ENCODE measurements around the gene SUCLG1. TPM values are rescaled to one million over a fixed set of nuclear protein-coding genes. Genes with fewer than 3 reads are reported as not detected.
A peak's percentile ranks its signal among the peaks of the same experiment; 100 is the strongest.

Gene SUCLG1
- total RNA-seq, 1 donor from 2014 or later: 50.6 TPM

DNA sequence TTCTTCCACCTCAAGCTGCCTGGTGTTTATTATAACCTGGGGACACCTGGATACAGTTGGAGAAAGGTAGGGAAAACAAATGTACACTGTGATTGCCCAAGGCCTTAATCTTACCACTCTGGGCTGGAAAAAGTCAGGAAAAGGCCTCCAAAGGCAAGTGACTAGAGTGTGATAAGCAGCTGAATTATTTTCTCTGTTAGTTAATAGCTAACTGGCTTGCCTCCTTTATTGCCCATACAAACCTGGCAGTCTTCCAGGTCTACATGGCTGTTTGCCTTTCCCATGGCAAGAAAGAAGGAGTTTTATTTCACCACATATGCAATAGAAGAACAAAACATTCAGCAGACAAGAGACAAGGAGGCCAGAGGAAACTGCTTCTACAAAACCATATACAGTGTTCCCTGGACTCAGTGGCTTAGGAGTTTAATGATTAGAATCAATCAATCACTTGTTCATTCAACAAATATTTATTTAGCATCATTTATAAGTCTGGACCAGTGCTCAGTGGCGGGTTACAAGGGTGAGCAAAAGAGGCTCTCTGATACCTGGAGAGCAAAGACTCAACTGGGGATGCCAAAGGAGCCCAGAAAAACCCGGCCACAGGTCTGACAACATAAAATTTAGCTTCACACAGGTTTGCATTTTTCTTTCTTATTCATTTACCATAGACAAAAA, 27.5 kb upstream of the SUCLG1 start:
- Mint-ChIP-seq H3K4me1 (ENCODE audit: low read depth, unreplicated experiment) (peaks cover 26% of the 10 kb centered on the region), H3K9me3 (ENCODE audit: unreplicated experiment) (peaks cover 2% of the 10 kb centered on the region), H3K36me3 (ENCODE audit: low read depth, unreplicated experiment) (no peaks in the 10 kb centered on the region), H3K4me3 (ENCODE audit: unreplicated experiment) (no peak overlapping the region), H3K27me3 (ENCODE audit: low read depth, unreplicated experiment) (no peaks in the 10 kb centered on the region), H3K27ac (ENCODE audit: unreplicated experiment) (no peak overlapping the region)
- Histone ChIP-seq H3K4me3 (ENCODE audit: insufficient read depth, low read depth, low read length) (no peak overlapping the region), H4K20me1 (ENCODE audit: insufficient read depth, low read length) (no peaks in the 10 kb centered on the region), H3K4me1 (ENCODE audit: insufficient read depth, low read length) (peaks cover 3% of the 10 kb centered on the region), H3K36me3 (ENCODE audit: insufficient read depth, low read length) (no peaks in the 10 kb centered on the region), H3K9ac (ENCODE audit: low read length) (no peak overlapping the region), H3K27me3 (ENCODE audit: insufficient read depth, low read length) (no peaks in the 10 kb centered on the region), H3K27ac (ENCODE audit: low read depth, low read length) (no peak overlapping the region), H3K4me2 (ENCODE audit: low read length) (no peak overlapping the region), H3K9me3 (ENCODE audit: insufficient read depth, low read depth, low read length) (no peaks in the 10 kb centered on the region), H2AFZ (ENCODE audit: low read depth, low read length) (no peak overlapping the region), H3K79me2 (ENCODE audit: insufficient read depth, low read length) (no peaks in the 10 kb centered on the region)
- DNase-seq (ENCODE audit: low read depth): peak; percentile 40
- TF ChIP-seq, protein P1, sequence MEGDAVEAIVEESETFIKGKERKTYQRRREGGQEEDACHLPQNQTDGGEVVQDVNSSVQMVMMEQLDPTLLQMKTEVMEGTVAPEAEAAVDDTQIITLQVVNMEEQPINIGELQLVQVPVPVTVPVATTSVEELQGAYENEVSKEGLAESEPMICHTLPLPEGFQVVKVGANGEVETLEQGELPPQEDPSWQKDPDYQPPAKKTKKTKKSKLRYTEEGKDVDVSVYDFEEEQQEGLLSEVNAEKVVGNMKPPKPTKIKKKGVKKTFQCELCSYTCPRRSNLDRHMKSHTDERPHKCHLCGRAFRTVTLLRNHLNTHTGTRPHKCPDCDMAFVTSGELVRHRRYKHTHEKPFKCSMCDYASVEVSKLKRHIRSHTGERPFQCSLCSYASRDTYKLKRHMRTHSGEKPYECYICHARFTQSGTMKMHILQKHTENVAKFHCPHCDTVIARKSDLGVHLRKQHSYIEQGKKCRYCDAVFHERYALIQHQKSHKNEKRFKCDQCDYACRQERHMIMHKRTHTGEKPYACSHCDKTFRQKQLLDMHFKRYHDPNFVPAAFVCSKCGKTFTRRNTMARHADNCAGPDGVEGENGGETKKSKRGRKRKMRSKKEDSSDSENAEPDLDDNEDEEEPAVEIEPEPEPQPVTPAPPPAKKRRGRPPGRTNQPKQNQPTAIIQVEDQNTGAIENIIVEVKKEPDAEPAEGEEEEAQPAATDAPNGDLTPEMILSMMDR (IDR thresholded peaks at IDR 0.05; ENCODE audit: insufficient read depth, low read depth, low read length): no peak
- no peak for TF ChIP-seq EZH2 (IDR thresholded peaks at IDR 0.05; ENCODE audit: insufficient read depth, low read length)
- no peak for FAIRE-seq

GRCh38 chr2:84483320-84483719, 24.2 kb upstream of the SUCLG1 start:
- Mint-ChIP-seq H3K27ac (ENCODE audit: unreplicated experiment) (no peak overlapping the region), H3K27me3 (ENCODE audit: low read depth, unreplicated experiment) (no peaks in the 10 kb centered on the region), H3K36me3 (ENCODE audit: low read depth, unreplicated experiment) (peaks cover 3% of the 10 kb centered on the region), H3K4me3 (ENCODE audit: unreplicated experiment) (no peak overlapping the region), H3K4me1 (ENCODE audit: low read depth, unreplicated experiment) (peaks cover 30% of the 10 kb centered on the region), H3K9me3 (ENCODE audit: unreplicated experiment) (peaks cover 9% of the 10 kb centered on the region)
- Histone ChIP-seq H3K36me3 (ENCODE audit: insufficient read depth, low read length) (no peaks in the 10 kb centered on the region), H3K4me2 (ENCODE audit: low read length) (no peak overlapping the region), H3K9ac (ENCODE audit: low read length) (no peak overlapping the region), H3K9me3 (ENCODE audit: insufficient read depth, low read depth, low read length) (no peaks in the 10 kb centered on the region), H2AFZ (ENCODE audit: low read depth, low read length) (no peak overlapping the region), H3K4me3 (ENCODE audit: insufficient read depth, low read depth, low read length) (no peak overlapping the region), H3K27me3 (ENCODE audit: insufficient read depth, low read length) (no peaks in the 10 kb centered on the region), H3K4me1 (ENCODE audit: insufficient read depth, low read length) (peaks cover 6% of the 10 kb centered on the region), H3K79me2 (ENCODE audit: insufficient read depth, low read length) (no peaks in the 10 kb centered on the region), H3K27ac (ENCODE audit: low read depth, low read length) (no peak overlapping the region), H4K20me1 (ENCODE audit: insufficient read depth, low read length) (no peaks in the 10 kb centered on the region)
- FAIRE-seq (no peak), DNase-seq (ENCODE audit: low read depth) (no peak)
- no peak for TF ChIP-seq EZH2 (IDR thresholded peaks at IDR 0.05; ENCODE audit: insufficient read depth, low read length)
- TF ChIP-seq, protein P1 (IDR thresholded peaks at IDR 0.05; ENCODE audit: insufficient read depth, low read depth, low read length): no peak

DNA sequence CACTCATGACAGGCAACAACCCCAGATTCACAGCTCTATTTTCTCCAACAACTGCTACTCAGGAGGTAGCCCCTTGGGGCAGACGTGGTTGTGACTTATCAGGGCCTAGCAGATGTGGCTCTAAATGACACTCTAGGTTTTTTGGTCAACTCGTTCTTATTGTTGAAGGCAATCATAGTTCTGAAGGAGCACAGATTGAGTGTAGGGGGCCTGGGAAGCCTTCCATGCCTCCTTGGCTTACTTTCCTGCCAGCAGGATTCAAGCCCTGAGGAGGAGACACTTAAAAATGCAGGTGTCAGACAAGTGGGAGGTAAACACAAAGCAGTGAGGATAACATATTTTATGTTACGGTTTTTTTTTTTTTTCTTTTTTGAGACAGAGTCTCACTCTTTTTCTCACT, 23.5 kb upstream of the SUCLG1 start:
- Histone ChIP-seq H3K27ac (ENCODE audit: low read depth, low read length) (no peak overlapping the region), H3K9ac (ENCODE audit: low read length) (no peak overlapping the region), H3K36me3 (ENCODE audit: insufficient read depth, low read length) (no peaks in the 10 kb centered on the region), H3K79me2 (ENCODE audit: insufficient read depth, low read length) (no peaks in the 10 kb centered on the region), H4K20me1 (ENCODE audit: insufficient read depth, low read length) (no peaks in the 10 kb centered on the region), H3K4me1 (ENCODE audit: insufficient read depth, low read length) (peaks cover 6% of the 10 kb centered on the region), H3K9me3 (ENCODE audit: insufficient read depth, low read depth, low read length) (no peaks in the 10 kb centered on the region), H3K27me3 (ENCODE audit: insufficient read depth, low read length) (no peaks in the 10 kb centered on the region), H3K4me2 (ENCODE audit: low read length) (no peak overlapping the region), H2AFZ (ENCODE audit: low read depth, low read length) (no peak overlapping the region), H3K4me3 (ENCODE audit: insufficient read depth, low read depth, low read length) (no peak overlapping the region)
- FAIRE-seq (no peak), DNase-seq (ENCODE audit: low read depth) (no peak)
- peaks cover 13% of the 10 kb centered on the region for H3K9me3 Mint-ChIP-seq (ENCODE audit: unreplicated experiment)
- no peak for TF ChIP-seq EZH2 (IDR thresholded peaks at IDR 0.05; ENCODE audit: insufficient read depth, low read length)
- TF ChIP-seq, protein P1 (IDR thresholded peaks at IDR 0.05; ENCODE audit: insufficient read depth, low read depth, low read length): no peak
- peaks cover 8% of the 10 kb centered on the region for H3K36me3 Mint-ChIP-seq (ENCODE audit: low read depth, unreplicated experiment)
- H3K4me1 Mint-ChIP-seq (ENCODE audit: low read depth, unreplicated experiment): peaks cover 27% of the 10 kb centered on the region
- no peaks in the 10 kb centered on the region for H3K27me3 Mint-ChIP-seq (ENCODE audit: low read depth, unreplicated experiment)
- no peak overlapping the region for H3K27ac Mint-ChIP-seq (ENCODE audit: unreplicated experiment)
- no peak overlapping the region for H3K4me3 Mint-ChIP-seq (ENCODE audit: unreplicated experiment)

All from astrocyte (in vitro differentiated cells and primary cell).